Hepatocyte (in vitro differentiated cells): ENCODE data around the gene TBCA. TPM values are rescaled to one million over a fixed set of nuclear protein-coding genes. Genes with fewer than 3 reads are reported as not detected.

ENCODE experiments used
- DNase-seq: peaks from one replicate; pipeline ENCODE4 v3.0.0-alpha.2; 2016; ENCODE audit warnings: low spot score
- H2AFZ ChIP-seq: fragments of 200-600 bp; sonication (generic); 2 replicates; pipeline ENCODE4 v1.6.0; 2016; ENCODE audit warnings: antibody characterized with exemption, mild to moderate bottlenecking
- H3K27ac ChIP-seq: fragments of 200-600 bp; sonication (generic); 2 replicates; pipeline ENCODE4 v1.5.1; 2016; ENCODE audit warnings: mild to moderate bottlenecking
- H3K27me3 ChIP-seq: fragments of 200-600 bp; sonication (generic); 2 replicates; pipeline ENCODE4 v1.6.1; 2016
- H3K36me3 ChIP-seq: fragments of 200-600 bp; sonication (generic); replicated peaks from 2 replicates; pipeline ENCODE4 v1.5.1; 2016; ENCODE audit warnings: low read depth; ENCODE audit not compliant: insufficient read depth
- H3K4me1 ChIP-seq: fragments of 200-600 bp; sonication (generic); 2 replicates; pipeline ENCODE4 v1.5.1; 2016; ENCODE audit warnings: mild to moderate bottlenecking, moderate library complexity; ENCODE audit not compliant: insufficient read depth
- H3K4me2 ChIP-seq: fragments of 200-600 bp; sonication (generic); 2 replicates; pipeline ENCODE4 v1.6.0; 2016
- H3K4me3 ChIP-seq: fragments of 200-600 bp; sonication (generic); 2 replicates; pipeline ENCODE4 v1.5.1; 2016; ENCODE audit warnings: mild to moderate bottlenecking
- H3K79me2 ChIP-seq: fragments of 200-600 bp; sonication (generic); 2 replicates; pipeline ENCODE4 v1.6.0; 2017; ENCODE audit warnings: mild to moderate bottlenecking
- H3K9me2 ChIP-seq: fragments of 200-600 bp; sonication (generic); replicated peaks from 2 replicates; pipeline ENCODE4 v1.6.0; 2017; ENCODE audit warnings: mild to moderate bottlenecking; ENCODE audit not compliant: insufficient read depth
- H3K9me3 ChIP-seq: fragments of 200-600 bp; sonication (generic); 2 replicates; pipeline ENCODE4 v1.5.1; 2016; ENCODE audit warnings: low read depth, mild to moderate bottlenecking
- H4K20me1 ChIP-seq: fragments of 200-600 bp; sonication (generic); 2 replicates; pipeline ENCODE4 v1.6.0; 2016; ENCODE audit warnings: mild to moderate bottlenecking; ENCODE audit not compliant: insufficient read depth, poor library complexity, severe bottlenecking
- EZH2 ChIP-seq: fragments of 200-600 bp; sonication (generic); IDR thresholded peaks from 2 replicates; pipeline ENCODE4 v1.6.1; 2016; ENCODE audit warnings: antibody characterized with exemption, mild to moderate bottlenecking, borderline replicate concordance
- EZH2phosphoT487 ChIP-seq: fragments of 200-600 bp; sonication (generic); IDR thresholded peaks from one replicate; pipeline ENCODE4 v1.6.1; 2018; ENCODE audit warnings: antibody characterized with exemption, mild to moderate bottlenecking, low read depth, moderate library complexity; ENCODE audit not compliant: unreplicated experiment, severe bottlenecking
- WGBS: methylation state at CpG from one replicate; pipeline ENCODE4 v1.1.6; 2016; ENCODE audit warnings: low lambda C conversion rate; ENCODE audit errors: missing lambda C conversion rate; 5-methylcytosine and 5-hydroxymethylcytosine counted together
- polyA plus RNA-seq: library from polyadenylated mRNA; unstranded; fragments of >200 nt; fragmentation: Nextera tagmentation; extraction: Ambion mirVana; gene quantifications from 2 replicates; pipeline ENCODE4 v1.2.1, GENCODE V29; 2016
- total RNA-seq: library from RNA; depleted of rRNA; stranded (reverse); fragments of >200 nt; gene quantifications from 2 replicates; pipeline ENCODE4 v1.2.3, GENCODE V29; 2014
- TF ChIP-seq, protein P1 (sequence below): fragments of 200-600 bp; sonication (generic); IDR thresholded peaks from 2 replicates; pipeline ENCODE4 v1.5.1; 2016; ENCODE audit warnings: antibody characterized with exemption, mild to moderate bottlenecking; ENCODE audit not compliant: poor library complexity

TBCA gene
- total and polyA plus RNA-seq, 2 experiments from 2014 or later: 278 to 282 TPM

DNA sequence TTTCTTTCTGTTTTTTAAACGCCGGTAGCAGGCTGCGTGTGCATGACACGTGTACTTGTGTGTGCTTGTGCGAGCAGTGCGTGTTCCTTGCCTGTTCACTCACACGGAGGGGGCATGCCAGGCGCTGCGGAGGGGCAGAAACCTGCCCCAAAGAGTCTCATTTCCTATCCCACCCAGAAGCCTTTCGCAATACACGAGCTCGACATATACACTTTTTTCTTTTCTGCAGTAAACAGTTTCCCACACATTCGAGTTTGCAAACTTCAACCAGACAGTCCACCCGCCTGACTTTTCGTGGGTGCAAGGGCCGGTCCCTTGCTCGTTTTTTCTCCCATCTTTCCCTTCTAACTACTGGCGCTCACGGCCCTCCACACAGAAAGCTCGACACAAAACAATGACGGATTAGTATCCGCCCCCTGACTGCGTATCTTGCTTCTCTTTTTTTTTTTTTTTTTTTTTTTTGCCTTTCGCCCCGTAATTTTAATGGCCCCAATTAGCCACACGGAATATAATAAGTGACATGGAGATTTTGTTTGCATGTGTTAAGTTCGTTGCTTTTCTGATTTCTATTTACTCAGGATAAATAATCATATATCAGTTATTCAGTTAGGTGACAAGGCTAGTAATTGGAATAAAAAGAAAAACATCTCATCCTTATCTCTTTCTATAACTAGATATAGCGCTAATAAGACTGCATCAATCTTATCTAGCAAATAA is 132.3 kb downstream of the TBCA start:
- peak overlapping the region; percentile 37 for H3K4me2 ChIP-seq
- no peak overlapping the region for H3K4me3 ChIP-seq
- no peaks in the 10 kb centered on the region for H3K9me3 ChIP-seq
- H3K27ac ChIP-seq: no peak overlapping the region
- no peaks in the 10 kb centered on the region for H3K9me2 ChIP-seq
- no peaks in the 10 kb centered on the region for H4K20me1 ChIP-seq
- peak; percentile 36 for TF ChIP-seq EZH2phosphoT487
- TF ChIP-seq, protein P1, sequence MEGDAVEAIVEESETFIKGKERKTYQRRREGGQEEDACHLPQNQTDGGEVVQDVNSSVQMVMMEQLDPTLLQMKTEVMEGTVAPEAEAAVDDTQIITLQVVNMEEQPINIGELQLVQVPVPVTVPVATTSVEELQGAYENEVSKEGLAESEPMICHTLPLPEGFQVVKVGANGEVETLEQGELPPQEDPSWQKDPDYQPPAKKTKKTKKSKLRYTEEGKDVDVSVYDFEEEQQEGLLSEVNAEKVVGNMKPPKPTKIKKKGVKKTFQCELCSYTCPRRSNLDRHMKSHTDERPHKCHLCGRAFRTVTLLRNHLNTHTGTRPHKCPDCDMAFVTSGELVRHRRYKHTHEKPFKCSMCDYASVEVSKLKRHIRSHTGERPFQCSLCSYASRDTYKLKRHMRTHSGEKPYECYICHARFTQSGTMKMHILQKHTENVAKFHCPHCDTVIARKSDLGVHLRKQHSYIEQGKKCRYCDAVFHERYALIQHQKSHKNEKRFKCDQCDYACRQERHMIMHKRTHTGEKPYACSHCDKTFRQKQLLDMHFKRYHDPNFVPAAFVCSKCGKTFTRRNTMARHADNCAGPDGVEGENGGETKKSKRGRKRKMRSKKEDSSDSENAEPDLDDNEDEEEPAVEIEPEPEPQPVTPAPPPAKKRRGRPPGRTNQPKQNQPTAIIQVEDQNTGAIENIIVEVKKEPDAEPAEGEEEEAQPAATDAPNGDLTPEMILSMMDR: no peak
- WGBS: 2% methylated on average over 28 of the region's 28 CpGs
- no peaks in the 10 kb centered on the region for H3K79me2 ChIP-seq
- peaks cover 97% of the 10 kb centered on the region for H3K27me3 ChIP-seq
- H3K4me1 ChIP-seq: peaks cover 9% of the 10 kb centered on the region
- no peaks in the 10 kb centered on the region for H3K36me3 ChIP-seq
- no peak overlapping the region for H2AFZ ChIP-seq
- no peak for DNase-seq

DNA sequence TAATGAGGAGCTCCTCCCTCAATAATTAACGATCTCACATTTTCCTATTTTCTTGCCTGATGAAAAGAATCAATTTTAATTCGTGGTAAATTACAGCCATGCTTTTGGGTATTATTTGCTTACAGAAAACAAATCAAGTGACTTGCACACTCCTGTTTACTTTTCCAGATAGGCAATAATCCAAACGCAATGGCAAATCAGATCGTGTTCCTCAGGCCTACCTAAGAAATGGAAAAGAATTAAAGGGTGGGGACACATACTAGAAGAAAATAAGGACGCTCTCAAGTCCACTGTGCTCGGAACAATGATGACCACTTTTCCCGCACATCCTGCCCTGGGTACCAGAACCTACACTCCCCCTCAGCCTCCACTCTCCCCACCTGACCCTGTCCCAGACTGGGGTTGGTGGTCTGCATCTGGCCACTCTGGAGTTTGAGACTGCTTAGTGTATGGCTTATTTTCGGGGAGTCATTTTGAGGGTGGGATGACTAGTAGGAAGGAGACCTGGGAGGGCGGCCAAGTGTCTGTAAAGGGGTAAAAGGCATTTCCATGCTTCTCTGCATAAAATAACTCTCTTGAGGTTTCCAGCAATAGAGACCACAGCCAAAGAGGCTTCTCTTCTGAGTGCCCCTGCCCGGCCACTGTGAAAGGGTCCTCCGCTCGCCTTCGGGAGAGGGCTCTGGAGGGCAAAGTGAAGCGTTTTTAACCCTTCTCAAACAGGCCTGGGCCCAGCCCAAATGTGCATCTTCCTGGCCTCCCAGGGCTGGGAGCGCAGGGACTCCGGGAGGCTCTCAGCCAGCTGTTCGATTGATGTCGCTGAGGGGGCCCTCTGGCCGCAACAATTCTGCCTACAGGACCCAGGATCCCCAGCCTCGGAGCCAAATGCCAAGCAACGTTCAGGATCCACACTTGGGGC is 133.1 kb downstream of the TBCA start:
- peaks cover 9% of the 10 kb centered on the region for H3K4me1 ChIP-seq
- no peaks in the 10 kb centered on the region for H4K20me1 ChIP-seq
- WGBS: 5% methylated on average over 21 of the region's 21 CpGs
- H3K4me3 ChIP-seq: no peak overlapping the region
- no peaks in the 10 kb centered on the region for H3K9me2 ChIP-seq
- peak overlapping the region; percentile 37 for H3K4me2 ChIP-seq
- H2AFZ ChIP-seq: no peak overlapping the region
- no peaks in the 10 kb centered on the region for H3K79me2 ChIP-seq
- no peaks in the 10 kb centered on the region for H3K9me3 ChIP-seq
- peaks cover 97% of the 10 kb centered on the region for H3K27me3 ChIP-seq
- DNase-seq: no peak
- no peaks in the 10 kb centered on the region for H3K36me3 ChIP-seq
- no peak overlapping the region for H3K27ac ChIP-seq
- TF ChIP-seq EZH2phosphoT487: no peak
- TF ChIP-seq, protein P1: no peak

DNA sequence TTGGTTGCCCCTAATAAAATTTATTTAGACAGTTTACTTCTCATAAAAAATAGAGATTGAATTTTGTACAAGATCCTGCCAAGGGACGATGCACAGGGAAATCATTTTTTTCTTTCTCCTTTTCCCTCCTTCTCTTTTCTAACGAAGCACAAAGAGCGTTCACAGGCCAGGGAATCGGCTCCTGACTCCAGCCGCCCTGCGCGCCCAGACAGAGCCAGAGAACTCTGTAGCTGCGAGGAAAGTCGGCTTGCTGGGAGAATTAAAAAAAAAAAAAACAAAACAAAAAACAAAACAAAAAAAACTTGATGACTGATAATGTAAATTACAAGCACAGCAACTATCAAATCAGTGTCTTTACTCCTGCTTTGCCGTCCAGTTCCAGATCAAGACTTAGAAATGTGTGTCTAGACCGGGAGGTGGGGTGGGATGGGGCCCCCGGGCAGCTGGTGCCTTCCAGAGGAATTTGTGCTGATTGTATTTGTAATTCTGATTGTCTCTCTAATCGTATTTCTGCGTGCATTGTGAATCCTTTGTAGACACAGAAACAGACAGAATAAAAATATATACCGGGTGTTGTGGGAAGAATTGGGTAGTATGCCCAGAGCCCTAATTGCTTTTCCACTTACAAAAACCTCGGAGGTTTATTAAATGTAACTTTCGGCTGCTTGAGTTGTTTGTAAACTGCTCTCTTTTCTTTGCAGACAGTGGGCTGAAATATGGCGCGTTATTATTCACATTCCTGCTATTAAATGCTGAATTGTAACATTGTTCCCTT is 134.0 kb downstream of the TBCA start:
- no peak overlapping the region for H3K27ac ChIP-seq
- no peak overlapping the region for H2AFZ ChIP-seq
- H3K9me2 ChIP-seq: no peaks in the 10 kb centered on the region
- H3K4me2 ChIP-seq: no peak overlapping the region
- H4K20me1 ChIP-seq: no peaks in the 10 kb centered on the region
- no peaks in the 10 kb centered on the region for H3K79me2 ChIP-seq
- H3K27me3 ChIP-seq: peaks cover 97% of the 10 kb centered on the region
- H3K4me1 ChIP-seq: peaks cover 9% of the 10 kb centered on the region
- 10% methylated on average over 19 of the region's 19 CpGs for WGBS
- TF ChIP-seq EZH2phosphoT487: peak; percentile 20
- TF ChIP-seq, protein P1: no peak
- TF ChIP-seq EZH2: no peak
- H3K9me3 ChIP-seq: no peaks in the 10 kb centered on the region
- no peak for DNase-seq
- H3K36me3 ChIP-seq: no peaks in the 10 kb centered on the region
- H3K4me3 ChIP-seq: no peak overlapping the region
